Common myeloid progenitor, CD34-positive (primary cell): ENCODE data around the gene TMEM125.

Experiments
- CTCF ChIA-PET: fragments of 350-600 bp; sonication (Branson Sonifier 250); formaldehyde crosslinking; loops from one replicate; lab custom pipeline; 2021; ENCODE audit warnings: antibody characterized with exemption; lab: Charles Lee
- POLR2A ChIA-PET: fragments of 350-600 bp; sonication (Branson Sonifier 250); formaldehyde crosslinking; loops from one replicate; lab custom pipeline; 2021; ENCODE audit warnings: antibody characterized with exemption; lab: Charles Lee
- DNase-seq, 3 donors: peaks; one replicate each; pipeline versions ENCODE4 v3.0.0 to v3.0.0-alpha.2; 2013
- H3K27ac ChIP-seq, 2 experiments: 1 replicate in 1 of 2; 2 replicates in 1 of 2; pipeline ENCODE4 v1.7.0; 2013; ENCODE audit warnings: inconsistent platforms in 2 of 2, low read length in 2 of 2, mild to moderate bottlenecking in 2 of 2, low read depth in 1 of 2, moderate library complexity in 1 of 2; ENCODE audit not compliant: severe bottlenecking in 2 of 2, insufficient read depth in 1 of 2, poor library complexity in 1 of 2
- H3K27me3 ChIP-seq, 5 experiments: replicated peaks in 2 of 5; 1 replicate in 3 of 5; 2 replicates in 2 of 5; pipeline versions ENCODE4 v1.6.1 to v1.7.0; 2013; ENCODE audit warnings: low read length in 4 of 5, mild to moderate bottlenecking in 2 of 5, moderate library complexity in 2 of 5, inconsistent platforms in 1 of 5; ENCODE audit not compliant: insufficient read depth in 5 of 5, control insufficient read depth in 4 of 5
- H3K36me3 ChIP-seq, 4 experiments: 1 replicate in 2 of 4; 2 replicates in 2 of 4; pipeline versions ENCODE4 v1.6.1 to v1.7.0; 2013; ENCODE audit warnings: low read length in 3 of 4, control low read depth in 1 of 4, mild to moderate bottlenecking in 1 of 4; ENCODE audit not compliant: control insufficient read depth in 4 of 4, insufficient read depth in 4 of 4
- H3K4me1 ChIP-seq, 4 experiments: 1 replicate in 3 of 4; 2 replicates in 1 of 4; pipeline versions ENCODE4 v1.6.1 to v1.7.1; 2013; ENCODE audit warnings: low read length in 3 of 4, mild to moderate bottlenecking in 3 of 4, control low read depth in 1 of 4, inconsistent platforms in 1 of 4, moderate library complexity in 1 of 4; ENCODE audit not compliant: control insufficient read depth in 4 of 4, insufficient read depth in 4 of 4; ENCODE audit errors: control extremely low read depth in 1 of 4
- H3K4me3 ChIP-seq, 7 experiments: 1 replicate in 4 of 7; 2 replicates in 3 of 7; pipeline versions ENCODE4 v1.5.1 to v1.7.0; 2013; ENCODE audit warnings: mild to moderate bottlenecking in 7 of 7, low read length in 6 of 7, moderate library complexity in 6 of 7, inconsistent platforms in 2 of 7, low read depth in 2 of 7, control low read depth in 1 of 7; ENCODE audit not compliant: insufficient read depth in 4 of 7, control insufficient read depth in 1 of 7; ENCODE audit errors: extremely low read depth in 1 of 7
- H3K9me3 ChIP-seq, 5 experiments: 1 replicate in 4 of 5; 2 replicates in 1 of 5; pipeline versions ENCODE4 v1.6.1 to v1.7.1; 2013; ENCODE audit warnings: low read length in 4 of 5, mild to moderate bottlenecking in 2 of 5, inconsistent platforms in 1 of 5, low read depth in 1 of 5, moderate library complexity in 1 of 5; ENCODE audit not compliant: control insufficient read depth in 4 of 5, insufficient read depth in 2 of 5; ENCODE audit errors: control extremely low read depth in 1 of 5
- WGBS: methylation state at CpG from one replicate; pipeline ENCODE4 v1.1.5; 2013; ENCODE audit not compliant: insufficient coverage; 5-methylcytosine and 5-hydroxymethylcytosine counted together

Gene TMEM125

DNA sequence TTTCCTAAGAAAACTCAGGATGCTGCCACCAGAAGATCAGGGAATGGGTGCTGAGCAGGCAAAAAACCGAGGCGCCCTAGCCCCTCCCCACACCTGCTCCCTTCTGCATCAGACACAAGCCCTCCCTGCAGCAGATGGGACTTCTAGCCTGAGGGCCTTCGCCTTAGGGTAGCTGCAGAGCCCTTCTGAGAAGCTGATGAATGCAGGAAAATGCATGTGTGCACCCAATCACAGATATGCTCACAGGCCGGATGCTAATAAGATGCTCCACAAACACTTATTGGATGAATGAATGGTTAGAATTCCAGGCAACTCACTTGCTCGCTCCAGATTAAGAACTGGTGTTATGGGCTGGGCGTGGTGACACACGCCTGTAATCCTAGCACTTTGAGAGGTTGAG lies 22.4 kb downstream of the TMEM125 start:
- POLR2A ChIA-PET: no interaction called here
- CTCF ChIA-PET: interaction anchor here (1.4 kb wide), 1 partner anchor 92 kb away, joined by 3 read pairs; no protein-coding TSS in a partner anchor
- 100% methylated on average over 5 of the region's 7 CpGs for WGBS
- H3K27ac ChIP-seq: no peak overlapping the region
- no peaks in the 10 kb centered on the region for H3K27me3 ChIP-seq
- no peaks in the 10 kb centered on the region for H3K36me3 ChIP-seq
- no peak for DNase-seq
- peaks cover 1 to 17% (median 7%) of the 10 kb centered on the region in 4 experiments for H3K4me1 ChIP-seq
- no peaks in the 10 kb centered on the region for H3K9me3 ChIP-seq
- no peak overlapping the region for H3K4me3 ChIP-seq

GRCh38 chr1:43292679-43293078 lies 22.9 kb downstream of the TMEM125 start:
- no peak overlapping the region for H3K27ac ChIP-seq
- 86% methylated on average over 5 of the region's 5 CpGs for WGBS
- H3K9me3 ChIP-seq: no peaks in the 10 kb centered on the region
- H3K36me3 ChIP-seq: no peaks in the 10 kb centered on the region
- peaks cover 1 to 17% (median 7%) of the 10 kb centered on the region in 4 experiments for H3K4me1 ChIP-seq
- POLR2A ChIA-PET: no interaction called here
- no peak overlapping the region for H3K4me3 ChIP-seq
- CTCF ChIA-PET: interaction anchor here (1.3 to 1.7 kb wide), 3 partner anchors 19 to 92 kb away, joined by 3 to 5 read pairs (median 4); no protein-coding TSS in a partner anchor
- H3K27me3 ChIP-seq: no peaks in the 10 kb centered on the region
- no peak for DNase-seq

- no peaks in the 10 kb centered on the region for H3K36me3 ChIP-seq
- H3K4me3 ChIP-seq: no peak overlapping the region
- DNase-seq: no peak
- no peaks in the 10 kb centered on the region for H3K9me3 ChIP-seq
- ChIA-PET CTCF (interaction anchor here (0.8 to 2.0 kb wide), 7 partner anchors 9 to 91 kb away, joined by 3 to 6 read pairs (median 4); partner anchors contain the start of gene C1orf210), POLR2A (no interaction called here)
- H3K27me3 ChIP-seq: no peaks in the 10 kb centered on the region
- 100% methylated on average over 1 of the region's 2 CpGs for WGBS
- H3K4me1 ChIP-seq: peaks cover 1 to 17% (median 7%) of the 10 kb centered on the region in 4 experiments
- no peak overlapping the region for H3K27ac ChIP-seq
These were observed 23.4 kb downstream of the TMEM125 start for GRCh38 chr1:43293176-43293575.

DNA sequence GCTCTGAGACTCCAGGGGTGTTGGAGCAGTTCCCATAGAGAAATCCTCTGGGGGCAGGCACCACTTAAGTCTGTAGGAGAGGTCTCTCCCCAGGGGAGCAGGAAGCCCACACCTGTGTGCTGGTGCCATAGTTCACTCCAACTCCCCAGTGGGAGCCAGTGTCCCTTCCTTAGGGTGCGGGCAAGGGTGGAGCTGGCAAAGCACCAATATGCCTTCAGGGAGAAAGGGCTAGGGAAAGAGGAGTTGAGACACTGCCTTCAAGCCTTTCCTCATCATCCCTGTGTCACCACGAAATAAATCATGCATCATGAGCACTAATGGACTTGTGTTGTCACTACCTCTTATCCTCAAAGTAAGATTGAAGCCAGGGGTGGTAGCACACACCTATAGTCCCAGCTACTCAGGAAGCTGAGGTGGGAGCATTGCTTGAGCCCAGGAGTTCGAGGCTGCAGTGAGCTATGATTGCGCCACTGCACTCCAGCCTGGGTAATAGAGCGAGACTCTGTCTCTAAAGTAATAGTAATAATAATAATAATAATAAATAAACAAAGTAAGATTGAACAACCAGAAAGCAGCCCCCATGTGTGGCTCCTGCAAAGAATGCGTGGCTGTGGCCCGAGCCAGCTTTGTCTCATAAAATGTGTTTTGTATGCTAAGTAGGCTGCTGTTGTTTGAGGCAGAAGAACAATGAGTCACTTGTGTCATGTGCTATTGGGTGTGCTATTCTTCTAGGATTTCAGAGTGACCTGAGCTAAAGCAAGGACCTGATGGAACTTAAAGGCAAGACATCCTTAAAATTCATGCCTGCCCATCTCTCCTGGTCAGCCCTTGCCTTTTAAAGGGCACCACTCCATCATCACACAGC lies 24.3 kb downstream of the TMEM125 start:
- Histone ChIP-seq H3K27ac (no peak overlapping the region), H3K27me3 (no peaks in the 10 kb centered on the region), H3K4me3 (no peak overlapping the region), H3K9me3 (no peaks in the 10 kb centered on the region), H3K36me3 (no peaks in the 10 kb centered on the region), H3K4me1 (peaks cover 1 to 17% (median 7%) of the 10 kb centered on the region in 4 experiments)
- WGBS: 96% methylated on average over 3 of the region's 7 CpGs
- DNase-seq: peak in 1 of 3 donors; percentile 18
- ChIA-PET POLR2A (no interaction called here), CTCF (interaction anchor here (0.8 to 2.0 kb wide), 10 partner anchors 8 to 90 kb away, joined by 3 to 6 read pairs (median 4); partner anchors contain the start of gene C1orf210)

DNA sequence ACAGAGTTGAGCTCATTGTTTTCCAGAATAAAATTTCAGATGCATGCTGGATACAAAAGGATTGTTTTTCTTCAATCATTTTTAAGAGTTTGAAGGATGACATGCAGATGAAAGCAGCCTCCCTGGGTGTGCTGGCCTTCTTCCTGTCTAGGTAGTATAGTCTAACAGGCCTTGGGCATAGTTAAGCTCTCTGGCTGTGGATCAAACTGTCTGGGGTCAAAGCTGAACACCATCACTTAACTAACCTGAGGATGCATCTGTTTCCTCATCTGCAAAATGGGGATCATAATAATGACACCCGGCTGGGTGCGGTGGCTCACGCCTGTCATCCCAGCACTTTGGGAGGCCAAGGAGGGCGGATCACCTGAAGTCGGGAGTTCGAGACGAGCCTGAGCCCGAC lies 25.0 kb downstream of the TMEM125 start:
- no peak overlapping the region for H3K4me3 ChIP-seq
- no peaks in the 10 kb centered on the region for H3K36me3 ChIP-seq
- 85% methylated on average over 5 of the region's 8 CpGs for WGBS
- DNase-seq: no peak
- peaks cover 1 to 19% (median 12%) of the 10 kb centered on the region in 4 experiments for H3K4me1 ChIP-seq
- CTCF ChIA-PET: interaction anchor here (0.9 to 2.0 kb wide), 5 partner anchors 10 to 120 kb away, joined by 3 to 6 read pairs (median 3); partner anchors contain the start of gene C1orf210
- no peak overlapping the region for H3K27ac ChIP-seq
- H3K9me3 ChIP-seq: no peaks in the 10 kb centered on the region
- no peaks in the 10 kb centered on the region for H3K27me3 ChIP-seq
- POLR2A ChIA-PET: no interaction called here

DNA sequence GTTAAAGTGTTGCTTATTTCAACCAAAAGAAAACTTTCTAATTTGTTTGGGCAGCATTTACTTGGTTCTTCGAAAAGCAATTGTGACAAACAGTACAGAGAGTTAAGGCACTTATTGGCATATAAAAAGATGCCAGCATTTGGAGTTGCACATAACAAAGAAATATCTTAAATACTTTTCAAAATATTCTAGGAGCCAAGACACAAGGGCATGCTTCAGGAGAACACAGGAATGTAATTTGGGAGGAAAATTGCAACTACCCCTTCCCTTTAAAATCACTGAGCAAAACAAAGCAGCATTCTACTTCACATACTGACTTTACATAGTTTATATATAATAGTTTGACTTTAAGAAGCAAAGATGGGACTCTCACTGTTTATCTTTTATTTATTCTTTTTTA lies 26.4 kb downstream of the TMEM125 start:
- Histone ChIP-seq H3K9me3 (no peaks in the 10 kb centered on the region), H3K36me3 (no peaks in the 10 kb centered on the region), H3K4me3 (no peak overlapping the region), H3K27me3 (no peaks in the 10 kb centered on the region), H3K4me1 (peaks cover 1 to 33% (median 27%) of the 10 kb centered on the region in 4 experiments), H3K27ac (no peak overlapping the region)
- ChIA-PET CTCF (no interaction called here), POLR2A (no interaction called here)
- DNase-seq: no peak
- WGBS: 100% methylated on average over 1 of the region's 1 CpG

DNA sequence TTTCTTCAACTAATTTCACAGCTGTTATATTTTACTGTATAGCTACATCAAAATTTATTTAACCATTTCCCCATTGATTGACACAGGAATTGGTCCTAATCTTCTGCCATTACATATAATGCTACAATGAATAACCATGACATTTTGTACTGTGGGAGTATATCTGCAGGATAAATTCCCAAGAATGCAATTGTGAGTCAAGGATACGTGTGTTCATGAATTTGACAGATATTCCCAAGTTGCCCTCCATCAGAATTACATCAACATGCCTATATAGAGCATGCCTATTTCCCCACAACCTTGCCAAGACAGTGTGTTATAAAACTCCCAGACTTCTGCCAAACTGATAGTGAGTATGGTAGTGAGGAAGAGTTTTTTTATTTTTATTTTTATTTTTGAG lies 28.3 kb downstream of the TMEM125 start:
- CTCF ChIA-PET: no interaction called here
- Histone ChIP-seq H3K27ac (no peak overlapping the region), H3K4me3 (no peak overlapping the region), H3K36me3 (no peaks in the 10 kb centered on the region), H3K27me3 (no peaks in the 10 kb centered on the region), H3K9me3 (no peaks in the 10 kb centered on the region), H3K4me1 (peaks cover 1 to 47% (median 38%) of the 10 kb centered on the region in 4 experiments)
- DNase-seq: no peak
- POLR2A ChIA-PET: no interaction called here
- WGBS: no CpG with 5 or more reads among the region's 1 CpG
